CD4-positive, alpha-beta T cell treated with Interleukin-6 for 4 hours (primary cell): Measurements from ENCODE around the gene NR2F2.

Experiments used
- DNase-seq: peaks from one replicate; pipeline ENCODE4 v3.0.0-alpha.2; 2020; ENCODE audit warnings: mixed read lengths

NR2F2 gene

GRCh38 chr15:96344060-96344705 is 13.7 kb downstream of the NR2F2 start:
- no peak for DNase-seq

DNA sequence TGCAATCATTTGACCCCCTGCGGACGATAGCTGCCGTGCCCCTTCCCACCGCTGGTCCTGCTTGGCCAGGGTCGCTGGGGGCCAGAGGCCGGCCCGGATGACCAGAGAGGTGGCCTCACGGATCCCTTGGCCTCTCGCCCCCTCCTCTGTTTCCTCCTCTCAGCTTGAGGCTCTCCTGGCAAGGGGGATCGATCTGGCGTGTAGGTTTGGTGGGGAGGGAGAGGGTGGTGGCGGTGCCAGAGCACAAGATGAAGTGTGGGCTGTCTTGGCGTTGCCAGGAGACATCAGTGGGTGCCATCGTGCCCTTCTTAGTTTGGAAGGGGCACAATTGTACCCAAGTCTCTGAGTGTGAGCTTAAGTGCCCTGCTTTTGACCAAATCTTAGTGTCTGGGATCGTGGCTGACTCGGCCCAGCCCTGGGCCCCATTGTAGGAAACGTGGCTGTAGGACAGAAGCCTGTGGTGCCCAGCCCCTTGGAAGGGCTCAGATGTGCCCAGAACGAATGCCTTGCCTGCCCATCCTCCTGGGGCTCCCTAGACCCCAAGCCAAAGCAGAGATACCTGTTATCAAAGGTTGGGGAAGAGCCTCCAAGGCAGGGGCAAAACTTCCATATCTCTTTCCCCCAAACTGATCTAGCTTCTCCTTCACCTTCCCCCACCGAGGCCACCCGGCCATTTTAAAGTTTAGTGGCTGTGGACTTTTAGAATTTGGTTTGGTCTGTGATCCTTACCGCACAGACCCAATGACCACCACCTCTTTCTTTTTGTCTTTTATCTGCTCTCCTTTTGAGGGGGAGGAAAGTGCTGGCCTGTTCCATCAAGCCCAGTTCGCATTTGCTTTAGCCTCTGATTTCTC is 14.4 kb downstream of the NR2F2 start:
- no peak for DNase-seq

- no peak for DNase-seq
Observed at GRCh38 chr15:96345560-96346399, 15.3 kb downstream of the NR2F2 start.

- no peak for DNase-seq
Observed at GRCh38 chr15:96346409-96346970, 16.0 kb downstream of the NR2F2 start.

GRCh38 chr15:96347181-96348111 is 16.9 kb downstream of the NR2F2 start:
- no peak for DNase-seq

DNA sequence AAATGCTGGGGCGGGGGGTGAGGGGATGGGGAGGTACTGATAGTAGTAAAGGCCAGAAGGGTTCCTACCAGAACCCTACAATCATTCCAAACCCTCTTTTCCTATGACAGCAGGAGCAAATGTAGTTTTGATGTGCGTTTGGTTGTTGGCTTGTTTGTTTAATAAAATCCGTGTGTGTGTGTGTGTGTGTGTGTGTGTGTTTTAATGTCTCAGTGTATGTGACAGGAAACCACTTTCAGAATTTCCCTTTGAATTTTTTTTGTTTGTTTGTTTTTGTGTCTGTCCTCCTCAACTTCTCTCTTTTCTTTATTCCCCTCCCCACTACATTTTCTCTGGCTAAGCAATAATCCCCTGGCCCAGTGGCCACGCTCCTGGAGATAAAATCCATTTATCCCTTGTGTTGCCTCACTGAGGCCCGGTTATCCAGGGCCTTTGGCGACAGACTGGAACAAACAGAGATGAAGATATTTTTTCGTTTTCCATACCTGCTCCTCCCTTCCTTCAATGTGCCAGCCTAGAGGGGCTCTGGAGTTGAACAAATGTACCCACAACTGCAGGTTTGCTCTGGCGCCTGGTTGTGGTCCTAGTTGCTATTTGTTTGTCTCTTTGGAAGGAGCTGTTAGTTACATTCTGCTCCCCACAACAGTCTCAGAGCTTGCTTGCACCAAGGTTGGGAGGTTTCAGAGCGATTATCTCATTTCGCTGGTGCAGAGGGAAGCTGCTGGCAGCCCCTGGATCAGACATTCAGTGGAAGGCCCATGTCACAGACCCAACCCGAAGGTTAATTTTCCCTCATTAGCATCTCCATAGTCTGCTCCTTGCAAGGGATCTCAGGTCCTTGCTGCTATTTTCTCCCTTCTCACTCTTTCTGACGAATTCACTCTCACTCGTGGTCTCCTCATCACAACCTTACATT is 17.9 kb downstream of the NR2F2 start:
- no peak for DNase-seq

GRCh38 chr15:96349034-96349856 is 18.7 kb downstream of the NR2F2 start:
- DNase-seq = no peak

GRCh38 chr15:96349857-96350720 is 19.6 kb downstream of the NR2F2 start:
- no peak for DNase-seq

- no peak for DNase-seq
Observed at GRCh38 chr15:96350934-96351724, 20.6 kb downstream of the NR2F2 start.

DNA sequence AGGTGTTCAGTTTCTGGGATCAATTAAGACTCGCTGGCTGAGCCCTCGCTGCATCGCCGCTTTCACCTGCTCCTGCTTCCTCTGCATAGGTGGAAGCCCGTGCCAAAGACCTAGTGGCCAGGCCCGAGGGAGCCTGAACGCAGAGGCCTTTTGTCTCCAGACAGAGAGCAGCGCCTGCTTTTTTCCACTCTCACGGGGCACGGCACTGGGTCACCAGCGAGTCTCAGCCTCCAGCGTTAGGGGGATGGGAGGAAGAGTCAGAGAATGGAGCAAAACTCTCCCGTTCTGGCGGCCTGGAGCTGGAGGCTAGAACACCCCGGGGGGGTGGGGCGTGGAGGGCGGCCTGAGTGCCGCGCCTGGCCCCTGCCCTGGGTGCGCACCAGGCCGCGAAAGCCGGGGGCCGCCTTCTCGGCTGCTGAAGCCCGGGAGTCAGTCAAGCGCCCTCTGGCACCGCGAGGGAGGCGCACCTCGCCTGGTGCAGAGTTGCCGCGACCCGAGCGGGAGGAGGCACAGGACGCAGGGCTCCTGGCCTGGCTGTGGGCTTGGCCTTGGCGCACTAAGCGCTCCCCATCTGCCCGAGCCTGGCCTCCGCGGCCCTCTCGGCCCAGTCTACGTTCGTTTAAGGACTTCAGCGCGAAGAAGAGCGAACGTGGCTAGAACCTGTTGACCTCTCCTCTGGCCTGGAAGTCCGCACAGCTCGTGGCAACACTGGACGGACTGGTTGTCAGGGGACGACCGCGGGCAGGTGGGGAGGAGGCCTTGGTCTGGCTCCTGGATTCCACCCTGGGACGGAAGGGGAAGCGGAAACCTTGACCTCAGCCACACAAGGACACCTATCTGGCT is 21.5 kb downstream of the NR2F2 start:
- no peak for DNase-seq

DNA sequence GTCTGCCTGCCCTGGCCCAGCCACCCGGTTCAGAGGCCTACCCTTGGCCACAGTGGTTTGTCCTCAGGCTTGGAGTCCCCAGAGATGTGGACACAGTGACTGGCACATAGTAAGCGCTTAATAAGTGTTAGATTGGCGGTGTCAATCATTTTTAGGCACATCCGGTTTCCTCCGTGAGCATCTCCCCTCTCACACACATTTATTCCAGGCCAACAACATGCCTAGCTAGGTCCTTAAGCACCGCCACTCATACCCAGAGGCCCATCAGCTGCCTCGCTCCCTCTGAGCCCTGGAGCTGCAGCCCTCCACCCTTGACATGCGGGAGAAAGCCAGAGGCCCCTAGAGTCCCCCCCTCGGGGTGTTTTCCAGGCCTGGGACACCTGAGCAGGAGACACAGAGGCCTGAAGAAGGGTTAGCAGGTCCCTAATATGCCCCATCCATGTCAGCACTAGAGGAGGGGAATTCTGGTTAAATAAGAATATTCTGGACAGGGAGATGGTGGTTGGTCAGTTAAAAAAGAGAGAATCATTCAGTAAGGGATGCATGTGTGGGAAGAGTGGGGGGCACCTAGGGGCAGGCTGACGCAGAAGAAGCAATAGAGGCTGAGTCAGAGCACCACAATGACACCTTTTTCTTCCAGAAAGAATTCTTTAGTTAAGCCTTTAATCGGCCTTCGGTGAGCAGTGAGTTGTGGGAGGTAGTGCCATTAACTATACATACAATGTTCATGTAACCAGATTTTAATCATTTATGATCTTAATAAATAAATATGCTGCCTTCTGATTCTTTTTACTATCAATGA is 22.3 kb downstream of the NR2F2 start:
- DNase-seq = no peak

DNA sequence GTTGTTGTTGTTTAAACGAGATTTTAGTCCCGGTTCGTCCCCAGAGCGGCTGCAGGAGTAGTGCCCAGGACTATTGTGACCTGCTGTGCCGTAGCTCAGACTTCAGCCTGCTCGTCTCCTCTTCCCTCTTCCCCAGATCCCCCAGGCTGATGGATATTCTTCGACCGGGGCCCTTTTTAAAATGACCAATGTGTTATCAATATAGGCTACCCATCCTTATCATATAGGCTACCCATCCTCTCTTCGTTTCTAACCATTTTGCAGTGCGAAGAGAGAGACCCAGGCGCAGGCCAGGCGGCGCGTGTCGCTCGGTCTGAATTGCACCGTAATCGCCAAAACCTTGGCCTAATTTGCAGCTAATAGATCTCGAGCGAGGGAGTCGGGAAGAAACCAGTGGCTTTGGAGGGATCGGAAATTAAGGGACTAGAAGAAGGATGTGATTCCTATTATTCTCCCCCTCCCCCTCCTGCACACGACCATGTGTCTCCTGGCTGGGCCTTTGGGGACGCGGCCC is 23.0 kb downstream of the NR2F2 start:
- no peak for DNase-seq

DNA sequence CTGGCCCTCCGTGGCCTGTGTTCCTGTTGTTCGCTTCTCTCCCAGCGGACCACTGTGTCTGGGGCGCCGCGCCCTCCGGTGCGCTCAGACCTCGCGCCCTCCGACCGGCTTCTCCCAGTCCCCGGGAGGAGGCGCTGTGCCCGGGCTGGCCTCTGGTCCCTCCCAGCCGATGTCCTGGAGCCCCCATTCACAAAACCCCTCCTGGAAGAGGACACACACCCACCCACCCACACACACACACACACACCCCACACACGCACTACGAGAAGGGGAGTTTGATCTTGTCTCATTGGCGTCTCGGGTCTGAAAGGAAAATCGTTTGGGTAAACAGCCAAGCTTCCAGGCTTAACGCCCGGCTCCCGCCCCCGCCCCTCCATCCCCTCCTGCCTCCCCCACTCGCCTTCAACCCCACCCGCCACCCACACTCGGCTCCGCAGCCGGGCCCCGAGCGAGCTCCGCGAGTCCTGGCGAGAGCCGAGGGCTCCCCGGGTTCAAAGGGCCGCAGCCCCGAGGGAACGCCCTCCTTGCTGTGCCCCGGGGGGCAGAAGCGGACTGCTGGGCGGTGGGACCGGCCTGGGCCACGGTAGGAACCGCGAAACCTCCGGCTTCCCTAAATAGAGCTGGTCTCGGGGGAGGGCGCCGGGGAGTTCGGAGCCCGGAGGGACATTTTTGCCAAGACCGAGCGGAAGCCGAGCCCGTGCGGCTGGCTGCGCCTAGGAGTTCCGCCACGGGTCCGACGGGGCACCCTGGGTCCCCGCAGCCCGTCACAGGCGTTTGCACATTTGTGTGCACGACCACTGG is 23.6 kb downstream of the NR2F2 start:
- DNase-seq = no peak

DNA sequence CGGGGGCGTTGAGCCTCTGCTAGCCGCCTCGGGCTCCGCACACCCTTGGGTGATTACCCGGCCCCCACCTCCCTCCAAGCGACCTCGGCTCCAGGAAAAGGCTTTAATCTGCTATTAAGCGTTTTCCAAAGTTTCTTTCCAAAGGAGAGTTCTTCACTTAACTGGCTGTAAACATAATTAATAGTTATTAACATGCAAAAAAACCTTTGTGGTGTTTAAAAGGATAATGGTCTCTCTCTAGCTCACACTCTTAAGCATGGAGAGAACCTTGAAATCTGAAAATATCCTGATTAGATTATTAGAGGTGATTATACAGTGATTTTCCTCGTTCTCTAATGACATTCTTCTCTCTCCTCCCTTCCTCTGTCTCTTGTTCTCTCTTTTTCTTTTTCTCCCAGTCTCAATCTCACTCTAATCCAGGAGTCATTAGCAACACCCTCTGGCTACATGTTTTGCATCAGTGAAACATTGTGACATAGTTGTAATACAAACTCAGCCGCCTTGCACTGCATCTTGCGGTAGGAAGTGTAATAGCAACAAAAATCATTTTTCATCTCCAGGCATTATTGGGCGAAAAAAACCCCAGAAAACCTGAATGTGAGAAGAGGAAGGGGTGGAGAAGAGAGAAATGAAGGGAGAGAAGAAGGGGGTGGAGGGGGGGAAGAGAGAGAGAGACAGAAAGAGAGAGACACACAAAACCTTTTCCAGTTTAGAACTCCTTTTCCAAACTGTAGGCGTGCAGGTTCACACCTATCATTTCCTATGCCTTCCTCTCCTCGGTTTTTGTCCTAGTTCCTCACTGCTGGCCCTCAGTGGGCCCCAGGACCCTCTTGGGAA is 24.4 kb downstream of the NR2F2 start:
- no peak for DNase-seq
